Esophagus muscularis mucosa (tissue), 4 donors: ENCODE results near the gene RPS19BP1. TPM values are rescaled to one million over a fixed set of nuclear protein-coding genes. Genes with fewer than 3 reads are reported as not detected.

ENCODE experiments used
- DNase-seq: peaks from one replicate; pipeline ENCODE4 v3.0.0-alpha.2; 2017; ENCODE audit errors: extremely low spot score
- H3K27ac ChIP-seq, 4 donors: fragments of 200-600 bp; sonication (generic); replicated peaks in 1 of 4; 1 replicate in 3 of 4; 2 replicates in 1 of 4; pipeline ENCODE4 v1.5.1; 2016 to 2019; ENCODE audit warnings: mild to moderate bottlenecking in 1 of 4
- H3K27me3 ChIP-seq, 4 donors: fragments of 200-600 bp; sonication (generic); one replicate each; pipeline versions ENCODE4 v1.5.1 to v1.6.0; 2016 to 2019
- H3K36me3 ChIP-seq, 4 donors: fragments of 200-600 bp; sonication (generic); one replicate each; pipeline ENCODE4 v1.5.1; 2016 to 2019
- H3K4me1 ChIP-seq, 4 donors: fragments of 200-600 bp; sonication (generic); one replicate each; pipeline ENCODE4 v1.5.1; 2016 to 2019
- H3K4me3 ChIP-seq, 4 donors: fragments of 200-600 bp; sonication (generic); 1 replicate in 2 of 4; 2 replicates in 2 of 4; pipeline ENCODE4 v1.5.1; 2016 to 2019; ENCODE audit warnings: mild to moderate bottlenecking in 4 of 4, moderate library complexity in 1 of 4
- H3K9me3 ChIP-seq, 4 donors: fragments of 200-600 bp; sonication (generic); 1 replicate in 3 of 4; 2 replicates in 1 of 4; pipeline ENCODE4 v1.5.1; 2016 to 2019
- EP300 ChIP-seq: sonication (generic); formaldehyde crosslinking; IDR thresholded peaks from one replicate; pipeline ENCODE4 v1.6.1; 2017; ENCODE audit warnings: antibody characterized with exemption
- POLR2A ChIP-seq: fragments of 450-650 bp; IDR thresholded peaks from one replicate; pipeline ENCODE4 v1.6.1; 2017; ENCODE audit warnings: antibody characterized with exemption, moderate library complexity, mild to moderate bottlenecking, low read depth
- POLR2AphosphoS5 ChIP-seq, 2 donors: sonication (generic); formaldehyde crosslinking; IDR thresholded peaks; one replicate each; pipeline ENCODE4 v1.6.1; 2017; ENCODE audit warnings: antibody characterized with exemption in 2 of 2
- WGBS: methylation state at CpG from one replicate; pipeline ENCODE4 v1.1.5; 2018; 5-methylcytosine and 5-hydroxymethylcytosine counted together
- intact Hi-C: fragments of 100-400 bp; cut with DNase I; formaldehyde crosslinking; loops from one replicate; pipeline ENCODE4 v1.15.1; 2023
- total RNA-seq, 4 donors: library from RNA; depleted of rRNA; stranded (reverse); fragments of >200 nt; gene quantifications; one replicate each; pipeline versions ENCODE4 v1.1.0 to v1.2.1, GENCODE V29; 2016
- TF ChIP-seq, protein P1 (sequence below), 3 experiments: fragments of 200-600 bp in 2 of 3; fragments of 450-650 bp in 1 of 3; sonication (generic) in 2 of 3; IDR thresholded peaks; one replicate each; pipeline ENCODE4 v1.5.1; 2017 to 2019; ENCODE audit warnings: antibody characterized with exemption in 3 of 3, mild to moderate bottlenecking in 2 of 3, moderate library complexity in 1 of 3

Gene RPS19BP1
- total RNA-seq, 4 donors from 2014 or later, result 158 to 202 (median 177) TPM

DNA sequence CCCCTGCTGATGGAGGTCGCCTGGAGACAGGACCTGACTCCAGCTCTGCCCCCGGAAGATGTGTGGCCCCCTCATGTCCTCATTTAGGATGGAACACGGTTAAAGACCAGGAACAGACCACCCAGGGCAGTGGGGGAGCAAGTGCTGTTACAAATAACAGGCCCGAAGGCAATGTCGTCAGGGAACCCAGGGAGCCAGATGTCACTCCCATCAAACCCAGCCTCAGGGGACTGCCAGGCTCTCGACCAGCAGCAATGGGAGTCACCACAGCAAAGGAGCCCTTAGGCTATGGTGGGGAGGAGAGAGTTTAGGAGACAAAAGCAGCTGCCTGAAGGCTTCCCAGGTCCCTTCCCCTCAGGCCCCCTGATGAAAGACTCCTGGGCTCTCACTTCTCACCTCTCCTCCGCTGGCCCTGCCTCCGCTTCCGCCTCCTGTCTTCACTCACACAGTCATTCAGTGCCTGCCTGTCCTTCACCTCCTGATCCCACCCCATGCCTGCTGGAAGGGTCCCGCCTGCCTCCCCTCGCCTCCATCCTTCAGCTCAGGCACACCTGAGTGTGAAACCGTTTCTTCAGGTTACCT is 4.4 kb downstream of the RPS19BP1 start:
- Histone ChIP-seq H3K36me3 (peaks cover 7 to 58% (median 46%) of the 10 kb centered on the region in 4 donors), H3K4me1 (peaks cover 68 to 90% (median 89%) of the 10 kb centered on the region in 4 donors), H3K27me3 (no peaks in the 10 kb centered on the region), H3K4me3 (peak overlapping the region in 2 of 4 donors; percentile 36 to 42), H3K27ac (peak overlapping the region; percentile 65 to 99 (median 82)), H3K9me3 (no peaks in the 10 kb centered on the region)
- no peak for DNase-seq
- TF ChIP-seq POLR2A (no peak), EP300 (no peak), POLR2AphosphoS5 (IDR thresholded peaks at IDR 0.05) (no peak)
- TF ChIP-seq, protein P1, sequence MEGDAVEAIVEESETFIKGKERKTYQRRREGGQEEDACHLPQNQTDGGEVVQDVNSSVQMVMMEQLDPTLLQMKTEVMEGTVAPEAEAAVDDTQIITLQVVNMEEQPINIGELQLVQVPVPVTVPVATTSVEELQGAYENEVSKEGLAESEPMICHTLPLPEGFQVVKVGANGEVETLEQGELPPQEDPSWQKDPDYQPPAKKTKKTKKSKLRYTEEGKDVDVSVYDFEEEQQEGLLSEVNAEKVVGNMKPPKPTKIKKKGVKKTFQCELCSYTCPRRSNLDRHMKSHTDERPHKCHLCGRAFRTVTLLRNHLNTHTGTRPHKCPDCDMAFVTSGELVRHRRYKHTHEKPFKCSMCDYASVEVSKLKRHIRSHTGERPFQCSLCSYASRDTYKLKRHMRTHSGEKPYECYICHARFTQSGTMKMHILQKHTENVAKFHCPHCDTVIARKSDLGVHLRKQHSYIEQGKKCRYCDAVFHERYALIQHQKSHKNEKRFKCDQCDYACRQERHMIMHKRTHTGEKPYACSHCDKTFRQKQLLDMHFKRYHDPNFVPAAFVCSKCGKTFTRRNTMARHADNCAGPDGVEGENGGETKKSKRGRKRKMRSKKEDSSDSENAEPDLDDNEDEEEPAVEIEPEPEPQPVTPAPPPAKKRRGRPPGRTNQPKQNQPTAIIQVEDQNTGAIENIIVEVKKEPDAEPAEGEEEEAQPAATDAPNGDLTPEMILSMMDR (IDR thresholded peaks at IDR 0.05), result no peak
- WGBS, result 58% methylated on average over 10 of the region's 12 CpGs
- intact Hi-C loops, result loop anchor here (2.0 to 10.0 kb wide), 4 partner anchors 33 to 353 kb away; partner anchors contain the start of gene SYNGR1

DNA sequence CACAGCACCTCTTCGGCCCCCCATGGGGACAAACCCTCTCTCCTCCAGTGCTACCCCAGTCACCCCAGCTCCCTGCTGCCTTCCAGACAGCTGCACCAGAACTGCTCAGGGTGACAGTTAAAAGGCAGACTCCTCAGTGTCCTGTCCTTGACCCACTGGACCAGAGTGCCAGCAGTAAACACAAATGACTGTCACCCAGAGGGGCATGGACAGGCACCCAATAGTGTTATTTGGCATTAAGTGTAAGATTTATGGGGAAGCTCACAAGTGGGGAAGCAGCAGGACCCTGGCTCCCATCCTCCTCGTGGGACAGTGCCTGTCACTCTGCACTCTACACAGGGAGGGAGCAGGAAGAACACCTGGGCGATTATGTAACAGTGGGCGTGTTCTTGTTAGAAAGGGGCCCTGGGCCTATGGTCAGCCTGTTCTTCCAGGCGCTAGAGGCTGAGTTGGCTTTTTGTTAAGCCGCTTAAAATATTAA is 5.0 kb downstream of the RPS19BP1 start:
- H3K27me3 ChIP-seq, result no peaks in the 10 kb centered on the region
- no peak for DNase-seq
- H3K9me3 ChIP-seq, result no peaks in the 10 kb centered on the region
- WGBS, result 54% methylated on average over 6 of the region's 6 CpGs
- TF ChIP-seq, protein P1 (IDR thresholded peaks at IDR 0.05), result no peak
- TF ChIP-seq POLR2AphosphoS5 (IDR thresholded peaks at IDR 0.05) (no peak), EP300 (no peak), POLR2A (no peak)
- no peak overlapping the region for H3K4me3 ChIP-seq
- peaks cover 75 to 96% (median 94%) of the 10 kb centered on the region in 4 donors for H3K4me1 ChIP-seq
- H3K36me3 ChIP-seq, result peaks cover 7 to 65% (median 52%) of the 10 kb centered on the region in 4 donors
- intact Hi-C loops, result loop anchor here (10.0 kb wide), 3 partner anchors 93 to 353 kb away; partner anchors contain the start of gene SYNGR1
- H3K27ac ChIP-seq, result peak overlapping the region; percentile 65 to 99 (median 82)

DNA sequence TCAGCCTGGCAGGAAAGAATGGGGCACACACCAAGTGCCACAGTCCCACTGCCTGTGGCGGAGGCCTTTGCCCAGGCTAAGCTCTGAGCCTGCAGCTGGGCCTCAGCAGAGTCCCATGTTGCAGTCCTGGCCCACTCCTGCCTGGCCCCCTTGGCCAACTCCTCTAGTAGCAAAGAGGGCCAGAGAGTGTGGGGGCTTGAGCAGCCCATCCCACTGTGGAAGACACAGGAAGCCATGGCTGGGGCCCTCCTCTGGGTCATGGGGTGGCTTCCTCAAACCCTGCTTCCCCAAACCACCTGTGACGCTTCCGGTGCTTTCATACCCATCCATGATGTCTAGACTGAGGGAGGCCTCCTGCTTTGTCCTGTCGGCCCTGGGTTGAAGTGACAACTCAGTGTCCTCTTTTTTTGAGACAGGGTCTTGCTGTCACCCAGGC is 5.8 kb downstream of the RPS19BP1 start:
- Histone ChIP-seq H3K36me3 (peaks cover 14 to 72% (median 60%) of the 10 kb centered on the region in 4 donors), H3K9me3 (no peaks in the 10 kb centered on the region), H3K4me1 (peaks cover 80 to 100% (median 98%) of the 10 kb centered on the region in 4 donors), H3K4me3 (no peak overlapping the region), H3K27ac (peak overlapping the region; percentile 65 to 99 (median 82)), H3K27me3 (no peaks in the 10 kb centered on the region)
- DNase-seq, result no peak
- intact Hi-C loops, result loop anchor here (10.0 kb wide), 3 partner anchors 92 to 352 kb away; partner anchors contain the start of gene SYNGR1
- TF ChIP-seq EP300 (no peak), POLR2AphosphoS5 (IDR thresholded peaks at IDR 0.05) (no peak), POLR2A (no peak)
- TF ChIP-seq, protein P1 (IDR thresholded peaks at IDR 0.05), result no peak
- WGBS, result 50% methylated on average over 3 of the region's 4 CpGs

DNA sequence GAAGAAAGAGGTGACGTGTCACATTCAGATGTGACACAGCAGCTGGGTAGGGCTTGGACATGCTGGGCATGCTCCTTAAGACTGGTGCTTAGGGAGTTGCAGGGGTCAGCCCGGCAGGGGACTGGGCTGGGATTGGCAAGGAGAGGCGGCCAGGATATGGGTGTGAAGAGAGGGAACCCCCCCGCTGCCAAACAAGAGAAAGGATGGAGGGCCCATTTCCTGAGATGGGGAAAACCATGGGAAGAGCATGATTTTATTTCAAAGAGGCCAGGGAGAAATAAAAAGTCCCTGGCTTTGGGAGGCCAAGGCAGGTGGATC is 6.9 kb downstream of the RPS19BP1 start:
- H3K36me3 ChIP-seq, result peaks cover 22 to 79% (median 66%) of the 10 kb centered on the region in 4 donors
- H3K27ac ChIP-seq, result peak overlapping the region; percentile 62 to 99 (median 99)

More for the DNA sequence above, 6.9 kb downstream of the RPS19BP1 start:
- DNase-seq, result no peak
- H3K4me1 ChIP-seq, result peaks cover 72 to 93% (median 91%) of the 10 kb centered on the region in 4 donors
- H3K4me3 ChIP-seq, result no peak overlapping the region
- H3K9me3 ChIP-seq, result no peaks in the 10 kb centered on the region
- no peaks in the 10 kb centered on the region for H3K27me3 ChIP-seq
- intact Hi-C loops, result loop anchor here (10.0 kb wide), 3 partner anchors 91 to 351 kb away; partner anchors contain the start of gene SYNGR1
- WGBS, result 69% methylated on average over 4 of the region's 4 CpGs
- no peak for TF ChIP-seq EP300
- TF ChIP-seq POLR2AphosphoS5 (IDR thresholded peaks at IDR 0.05), result no peak
- no peak for TF ChIP-seq POLR2A
- TF ChIP-seq, protein P1 (IDR thresholded peaks at IDR 0.05), result no peak
